IPS-20b (cell line): Measurements from ENCODE around the gene CRAMP1.
"Not testable (repeated sequence)": the region's sequence is repeated elsewhere in the genome, so short reads cannot be mapped to it uniquely, and the experiment has no call there.

Experiments
- H3K27ac ChIP-seq: one replicate; pipeline ENCODE4 v1.5.1; 2013; ENCODE audit warnings: low read length
- H3K27me3 ChIP-seq: 2 replicates; pipeline ENCODE4 v1.6.1; 2013; ENCODE audit warnings: mild to moderate bottlenecking, low read length, inconsistent platforms; ENCODE audit not compliant: insufficient read depth
- H3K36me3 ChIP-seq: 2 replicates; pipeline ENCODE4 v1.6.1; 2013; ENCODE audit warnings: low read depth, mild to moderate bottlenecking, inconsistent platforms, low read length, moderate library complexity; ENCODE audit not compliant: insufficient read depth
- H3K4me1 ChIP-seq: 2 replicates; pipeline ENCODE4 v1.6.1; 2013; ENCODE audit warnings: mild to moderate bottlenecking, control low read depth, inconsistent platforms, low read length, moderate library complexity; ENCODE audit not compliant: insufficient read depth
- H3K4me3 ChIP-seq: 2 replicates; pipeline ENCODE4 v1.5.1; 2013; ENCODE audit warnings: mild to moderate bottlenecking, low read length, inconsistent platforms
- H3K9ac ChIP-seq: 2 replicates; pipeline ENCODE4 v1.6.1; 2013; ENCODE audit warnings: low read depth, mild to moderate bottlenecking, inconsistent platforms, low read length, moderate library complexity
- H3K9me3 ChIP-seq: 2 replicates; pipeline ENCODE4 v1.6.1; 2013; ENCODE audit warnings: mild to moderate bottlenecking, low read depth, low read length, inconsistent platforms; ENCODE audit not compliant: insufficient read depth

Gene CRAMP1

GRCh38 chr16:1580256-1580655, 31.9 kb upstream of the CRAMP1 start:
- no peak overlapping the region for H3K9ac ChIP-seq
- H3K27ac ChIP-seq, result no peak overlapping the region
- no peaks in the 10 kb centered on the region for H3K4me1 ChIP-seq
- H3K9me3 ChIP-seq, result no peaks in the 10 kb centered on the region
- H3K4me3 ChIP-seq, result no peak overlapping the region
- no peaks in the 10 kb centered on the region for H3K27me3 ChIP-seq
- peaks cover 43% of the 10 kb centered on the region for H3K36me3 ChIP-seq

GRCh38 chr16:1580956-1581355, 31.2 kb upstream of the CRAMP1 start:
- no peaks in the 10 kb centered on the region for H3K27me3 ChIP-seq
- no peak overlapping the region for H3K27ac ChIP-seq
- H3K4me1 ChIP-seq, result no peaks in the 10 kb centered on the region
- no peaks in the 10 kb centered on the region for H3K9me3 ChIP-seq
- H3K9ac ChIP-seq, result no peak overlapping the region
- no peak overlapping the region for H3K4me3 ChIP-seq
- H3K36me3 ChIP-seq, result peaks cover 45% of the 10 kb centered on the region

- peaks cover 54% of the 10 kb centered on the region for H3K36me3 ChIP-seq
- no peaks in the 10 kb centered on the region for H3K4me1 ChIP-seq
- H3K9me3 ChIP-seq, result no peaks in the 10 kb centered on the region
- H3K9ac ChIP-seq, result no peak overlapping the region
- H3K27ac ChIP-seq, result no peak overlapping the region
- H3K4me3 ChIP-seq, result no peak overlapping the region
- no peaks in the 10 kb centered on the region for H3K27me3 ChIP-seq
Observed at GRCh38 chr16:1581804-1582203, 30.4 kb upstream of the CRAMP1 start.

GRCh38 chr16:1583180-1583579, 29.0 kb upstream of the CRAMP1 start:
- Histone ChIP-seq H3K9me3 (no peaks in the 10 kb centered on the region), H3K27ac (no peak overlapping the region), H3K36me3 (peaks cover 57% of the 10 kb centered on the region), H3K4me3 (no peak overlapping the region), H3K27me3 (no peaks in the 10 kb centered on the region), H3K9ac (no peak overlapping the region), H3K4me1 (no peaks in the 10 kb centered on the region)

GRCh38 chr16:1584926-1585484, 27.2 kb upstream of the CRAMP1 start:
- no peaks in the 10 kb centered on the region for H3K4me1 ChIP-seq
- no peaks in the 10 kb centered on the region for H3K9me3 ChIP-seq
- H3K9ac ChIP-seq, result no peak overlapping the region
- H3K27me3 ChIP-seq, result no peaks in the 10 kb centered on the region
- H3K36me3 ChIP-seq, result peaks cover 52% of the 10 kb centered on the region
- H3K27ac ChIP-seq, result no peak overlapping the region
- no peak overlapping the region for H3K4me3 ChIP-seq

GRCh38 chr16:1590366-1590765, 21.8 kb upstream of the CRAMP1 start:
- H3K27me3 ChIP-seq, result no peaks in the 10 kb centered on the region
- H3K36me3 ChIP-seq, result peaks cover 13% of the 10 kb centered on the region
- H3K9me3 ChIP-seq, result no peaks in the 10 kb centered on the region
- H3K9ac ChIP-seq, result no peak overlapping the region
- no peak overlapping the region for H3K27ac ChIP-seq
- no peaks in the 10 kb centered on the region for H3K4me1 ChIP-seq
- H3K4me3 ChIP-seq, result no peak overlapping the region

- Histone ChIP-seq H3K4me1 (no peaks in the 10 kb centered on the region), H3K36me3 (peaks cover 10% of the 10 kb centered on the region), H3K27ac (no peak overlapping the region), H3K4me3 (no peak overlapping the region), H3K9me3 (no peaks in the 10 kb centered on the region), H3K27me3 (no peaks in the 10 kb centered on the region), H3K9ac (no peak overlapping the region)
Observed at GRCh38 chr16:1590930-1591705, 21.0 kb upstream of the CRAMP1 start.

- Histone ChIP-seq H3K27ac (no peak overlapping the region), H3K9ac (no peak overlapping the region), H3K4me1 (no peaks in the 10 kb centered on the region), H3K27me3 (no peaks in the 10 kb centered on the region), H3K36me3 (no peaks in the 10 kb centered on the region; the same call in none of the 2 replicates), H3K9me3 (no peaks in the 10 kb centered on the region), H3K4me3 (no peak overlapping the region)
Observed at GRCh38 chr16:1592446-1592845, 19.7 kb upstream of the CRAMP1 start.

- not testable (repeated sequence) for H3K4me3 ChIP-seq, H3K4me1 ChIP-seq, H3K27ac ChIP-seq, H3K9ac ChIP-seq, H3K36me3 ChIP-seq, H3K27me3 ChIP-seq, H3K9me3 ChIP-seq
Observed at GRCh38 chr16:1595511-1595910, 16.6 kb upstream of the CRAMP1 start.

- no peak overlapping the region for H3K9ac ChIP-seq
- H3K27ac ChIP-seq, result no peak overlapping the region
- no peaks in the 10 kb centered on the region for H3K4me1 ChIP-seq
- no peak overlapping the region for H3K4me3 ChIP-seq
- H3K9me3 ChIP-seq, result peaks cover 3% of the 10 kb centered on the region; the same call in 1 of the 2 replicates
- H3K27me3 ChIP-seq, result no peaks in the 10 kb centered on the region
- peaks cover 11% of the 10 kb centered on the region for H3K36me3 ChIP-seq
Observed at GRCh38 chr16:1596516-1596915, 15.6 kb upstream of the CRAMP1 start.

- H3K4me3 ChIP-seq, result no peak overlapping the region
Observed at GRCh38 chr16:1597154-1597553, 15.0 kb upstream of the CRAMP1 start.

GRCh38 chr16:1601031-1601430, 11.1 kb upstream of the CRAMP1 start:
- no peak overlapping the region for H3K4me3 ChIP-seq

More at GRCh38 chr16:1597154-1597553, 15.0 kb upstream of the CRAMP1 start:
- Histone ChIP-seq H3K9me3 (peaks cover 3% of the 10 kb centered on the region; the same call in 1 of the 2 replicates), H3K4me1 (no peaks in the 10 kb centered on the region), H3K9ac (no peak overlapping the region), H3K27ac (no peak overlapping the region), H3K36me3 (peaks cover 18% of the 10 kb centered on the region), H3K27me3 (no peaks in the 10 kb centered on the region)

More at GRCh38 chr16:1601031-1601430, 11.1 kb upstream of the CRAMP1 start:
- Histone ChIP-seq H3K4me1 (no peaks in the 10 kb centered on the region), H3K36me3 (peaks cover 24% of the 10 kb centered on the region), H3K27me3 (no peaks in the 10 kb centered on the region), H3K9ac (no peak overlapping the region), H3K9me3 (peaks cover 3% of the 10 kb centered on the region; the same call in 1 of the 2 replicates), H3K27ac (no peak overlapping the region)
